Progenitor cell of endocrine pancreas (in vitro differentiated cells): Measurements from ENCODE around the gene GABRB2. TPM values are rescaled to one million over a fixed set of nuclear protein-coding genes. Genes with fewer than 3 reads are reported as not detected.
"Not testable (repeated sequence)": the region's sequence is repeated elsewhere in the genome, so short reads cannot be mapped to it uniquely, and the experiment has no call there.

Source experiments
- DNase-seq: peaks from one replicate; pipeline ENCODE4 v3.0.0; 2021; ENCODE audit warnings: low spot score; ENCODE audit not compliant: unreplicated experiment
- H3K27ac Mint-ChIP-seq: 2 replicates; pipeline ENCODE4 v1.8.0; 2021; ENCODE audit warnings: mild to moderate bottlenecking, moderate library complexity, mixed read lengths
- H3K27me3 Mint-ChIP-seq: 2 replicates; pipeline ENCODE4 v1.8.0; 2021; ENCODE audit warnings: mixed read lengths
- H3K36me3 Mint-ChIP-seq: 2 replicates; pipeline ENCODE4 v1.8.0; 2022; ENCODE audit warnings: mixed read lengths; ENCODE audit not compliant: insufficient read depth
- H3K4me1 Mint-ChIP-seq: 2 replicates; pipeline ENCODE4 v1.8.0; 2021; ENCODE audit warnings: low read depth, mixed read lengths
- H3K4me3 Mint-ChIP-seq: 2 replicates; pipeline ENCODE4 v1.8.0; 2021; ENCODE audit warnings: low read depth, mild to moderate bottlenecking, moderate library complexity, mixed read lengths
- H3K9me3 Mint-ChIP-seq: 2 replicates; pipeline ENCODE4 v1.8.0; 2021; ENCODE audit warnings: low read depth, mixed read lengths
- CTCF ChIP-seq: fragments of 200-600 bp; sonication (generic); IDR thresholded peaks from one replicate; pipeline ENCODE4 v1.5.0; 2021; ENCODE audit warnings: antibody characterized with exemption, mild to moderate bottlenecking; ENCODE audit not compliant: unreplicated experiment
- total RNA-seq: library from RNA; stranded (reverse); gene quantifications from 2 replicates; pipeline ENCODE4 v1.2.1, GENCODE V29; 2021

GABRB2 gene
- total RNA-seq, 1 donor from 2014 or later, result 3.5 TPM

- no peak for DNase-seq
- H3K4me3 Mint-ChIP-seq, result no peak overlapping the region
- no peaks in the 10 kb centered on the region for H3K9me3 Mint-ChIP-seq
- H3K4me1 Mint-ChIP-seq, result peaks cover 3% of the 10 kb centered on the region
- H3K27me3 Mint-ChIP-seq, result no peaks in the 10 kb centered on the region
- H3K27ac Mint-ChIP-seq, result no peak overlapping the region
- no peak for TF ChIP-seq CTCF
- H3K36me3 Mint-ChIP-seq, result no peaks in the 10 kb centered on the region
These were observed 15.8 kb downstream of the GABRB2 start for GRCh38 chr5:161530700-161531099.

GRCh38 chr5:161513942-161514341 lies 32.6 kb downstream of the GABRB2 start:
- H3K4me1 Mint-ChIP-seq, result no peaks in the 10 kb centered on the region
- no peak for TF ChIP-seq CTCF
- peaks cover 2% of the 10 kb centered on the region for H3K36me3 Mint-ChIP-seq
- H3K9me3 Mint-ChIP-seq, result peaks cover 6% of the 10 kb centered on the region
- no peak overlapping the region for H3K27ac Mint-ChIP-seq
- no peaks in the 10 kb centered on the region for H3K27me3 Mint-ChIP-seq
- H3K4me3 Mint-ChIP-seq, result no peak overlapping the region
- DNase-seq, result no peak

GRCh38 chr5:161507591-161507990 lies 38.9 kb downstream of the GABRB2 start:
- H3K36me3 Mint-ChIP-seq, result no peaks in the 10 kb centered on the region
- peaks cover 2% of the 10 kb centered on the region for H3K9me3 Mint-ChIP-seq
- no peak overlapping the region for H3K27ac Mint-ChIP-seq
- DNase-seq, result no peak
- H3K27me3 Mint-ChIP-seq, result no peaks in the 10 kb centered on the region
- no peak overlapping the region for H3K4me3 Mint-ChIP-seq
- no peak for TF ChIP-seq CTCF
- no peaks in the 10 kb centered on the region for H3K4me1 Mint-ChIP-seq

- not testable (repeated sequence) for H3K4me1 Mint-ChIP-seq, H3K36me3 Mint-ChIP-seq, H3K27ac Mint-ChIP-seq, H3K27me3 Mint-ChIP-seq, H3K4me3 Mint-ChIP-seq, H3K9me3 Mint-ChIP-seq, DNase-seq
These were observed 41.4 kb downstream of the GABRB2 start for GRCh38 chr5:161505160-161505559.

GRCh38 chr5:161498531-161498930 lies 48.0 kb downstream of the GABRB2 start:
- Mint-ChIP-seq H3K4me1 (no peaks in the 10 kb centered on the region), H3K27ac (no peak overlapping the region), H3K27me3 (no peaks in the 10 kb centered on the region), H3K4me3 (no peak overlapping the region), H3K36me3 (peaks cover 4% of the 10 kb centered on the region), H3K9me3 (peaks cover 7% of the 10 kb centered on the region)
- DNase-seq, result no peak
- TF ChIP-seq CTCF, result no peak

GRCh38 chr5:161483721-161484120 lies 62.8 kb downstream of the GABRB2 start:
- TF ChIP-seq CTCF, result no peak
- Mint-ChIP-seq H3K27me3 (no peaks in the 10 kb centered on the region), H3K4me1 (no peaks in the 10 kb centered on the region), H3K27ac (no peak overlapping the region), H3K9me3 (no peaks in the 10 kb centered on the region), H3K4me3 (no peak overlapping the region), H3K36me3 (no peaks in the 10 kb centered on the region)
- no peak for DNase-seq
